ENCODE measurements around the gene ARHGEF19.

DNA sequence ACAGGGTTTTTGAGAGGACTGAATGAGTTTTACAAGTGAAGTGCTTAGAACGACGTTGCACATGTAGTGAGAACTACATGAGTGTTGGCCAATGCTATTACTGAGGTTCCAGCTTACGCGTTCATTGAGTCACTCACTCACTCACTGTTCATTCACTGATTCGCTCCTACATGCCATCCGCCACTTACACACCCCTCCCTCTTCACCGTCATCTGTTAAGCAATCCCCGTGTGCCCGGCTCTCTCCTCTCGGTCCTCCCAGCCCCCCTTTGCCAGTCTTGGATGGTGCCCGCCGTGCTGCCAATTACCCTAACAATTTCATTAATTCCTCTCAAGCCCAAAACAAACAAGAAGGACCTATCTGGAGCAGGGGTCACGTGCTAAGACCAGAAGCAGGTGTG is 29.3 kb downstream of the ARHGEF19 start:
- TF ChIP-seq FOXP2 (optimal IDR thresholded peaks at IDR 0.05; ENCODE audit: control extremely low read depth, extremely low read length, insufficient read depth) (no peak), POLR2AphosphoS5 (IDR thresholded peaks at IDR 0.05; ENCODE audit: borderline replicate concordance, low read depth, low read length) (no peak), EZH2 (IDR thresholded peaks at IDR 0.05) (no peak)

Measured in SK-N-MC (cell line).